Pancreas (tissue), 10 donors: ENCODE data around the gene CFAP299. TPM values are rescaled to one million over a fixed set of nuclear protein-coding genes. Genes with fewer than 3 reads are reported as not detected.

Experiments
- ATAC-seq, 4 donors: fragments of 200-7000 bp; cut with Tn5 transposase; one replicate each; pipeline versions ENCODE4 v1.8.0 to v1.9.1; 2020; ENCODE audit warnings: mild to moderate bottlenecking in 4 of 4, moderate library complexity in 4 of 4
- DNase-seq, 6 donors: peaks; one replicate each; pipeline ENCODE4 v3.0.0-alpha.2; 2020
- FAIRE-seq: peaks from 2 replicates; lab custom pipeline; 2012; peaks lifted over from hg19 to GRCh38; lab: Jason Lieb, UNC
- H3K27ac ChIP-seq, 4 donors: fragments of 200-600 bp; sonication (generic); 1 replicate in 3 of 4; 2 replicates in 1 of 4; pipeline versions ENCODE4 v1.5.0 to v1.8.0; 2020
- H3K27me3 ChIP-seq, 4 donors: fragments of 200-600 bp; one replicate each; pipeline ENCODE4 v1.8.0; 2021
- H3K36me3 ChIP-seq, 3 donors: fragments of 200-600 bp; sonication (generic) in 1 of 3; one replicate each; pipeline versions ENCODE4 v1.5.0 to v1.8.0; 2020 to 2021
- H3K4me1 ChIP-seq, 3 donors: fragments of 200-600 bp; one replicate each; pipeline ENCODE4 v1.8.0; 2021
- H3K4me3 ChIP-seq, 4 donors: fragments of 200-600 bp; sonication (generic) in 2 of 4; one replicate each; pipeline versions ENCODE4 v1.5.0 to v1.8.0; 2020 to 2021
- H3K9me3 ChIP-seq, 4 donors: fragments of 200-600 bp; one replicate each; pipeline ENCODE4 v1.8.0; 2021
- CTCF ChIP-seq, 4 donors: fragments of 200-600 bp; sonication (generic) in 3 of 4; IDR thresholded peaks; one replicate each; pipeline versions ENCODE4 v1.5.0 to v1.8.0; 2021; ENCODE audit warnings: antibody characterized with exemption in 4 of 4
- WGBS, 2 donors: extraction: QIAGEN DNeasy Blood & Tissue Kit; methylation state at CpG; one replicate each; pipeline ENCODE4 v1.1.7; 2013; 5-methylcytosine and 5-hydroxymethylcytosine counted together
- intact Hi-C, 3 donors: fragments of 100-400 bp; cut with DNase I; formaldehyde crosslinking; loops; one replicate each; pipeline versions ENCODE4 v1.11.1 to v1.14.2; 2022
- polyA plus RNA-seq, 2 donors: library from polyadenylated mRNA; stranded (reverse); fragments of 200-250 nt; gene quantifications; one replicate each; pipeline ENCODE4 v1.2.3, GENCODE V29; 2013
- total RNA-seq, 6 donors: library from RNA; stranded (reverse); fragmentation: NEBNext Ultra II Directional in 4 of 6; extraction: Animal tissue kit (Norgen Biotek cat#: 25700) in 4 of 6; gene quantifications; one replicate each; pipeline versions ENCODE4 v1.2.1 to v1.2.4, GENCODE V29; 2021 to 2023
- donor health status: healthy with polysubstance abuse.
- donor health status: DM: no; HTN: no; CAD: no; lungs with moderate emphysema.
- donor health status: DM: no; HTN: no; CAD: no.
- donor health status: control.
- donor health status: control.
- donor health status: Bipolar disorder and iron deficiency.
- donor health status: DM: yes; HTN: yes; CAD: no.
- donor health status: DM: no; HTN: no; CAD: no.
- donor health status: DM: no; HTN: no; CAD: no.
- donor health status: DM: yes; HTN: yes; CAD: no.

The CFAP299 gene
- total and polyA plus RNA-seq, 8 donors = 0.14 TPM; not detected in 7

GRCh38 chr4:80922941-80923340, 587.4 kb downstream of the CFAP299 start:
- Histone ChIP-seq H3K36me3 (no peaks in the 10 kb centered on the region), H3K27me3 (no peaks in the 10 kb centered on the region), H3K27ac (no peak overlapping the region), H3K4me1 (no peaks in the 10 kb centered on the region), H3K9me3 (no peaks in the 10 kb centered on the region), H3K4me3 (no peak overlapping the region)
- TF ChIP-seq CTCF (IDR thresholded peaks at IDR 0.05) = no peak
- DNase-seq (no peak), FAIRE-seq (no peak), ATAC-seq (no peak)
- intact Hi-C loops = no loop called here
- WGBS, 2 donors = 46 to 55% methylated on average over 2 of the region's 2 CpGs

- WGBS, 2 donors = 79 to 88% methylated on average over 1 of the region's 1 CpG
- H3K4me3 ChIP-seq = no peak overlapping the region
- no peaks in the 10 kb centered on the region for H3K9me3 ChIP-seq
- H3K27me3 ChIP-seq = no peaks in the 10 kb centered on the region
- no peak overlapping the region for H3K27ac ChIP-seq
- intact Hi-C loops = no loop called here
- TF ChIP-seq CTCF (IDR thresholded peaks at IDR 0.05) = no peak
- FAIRE-seq = no peak
- no peaks in the 10 kb centered on the region for H3K36me3 ChIP-seq
- DNase-seq = no peak
- H3K4me1 ChIP-seq = no peaks in the 10 kb centered on the region
- ATAC-seq = no peak
Measured at GRCh38 chr4:80925293-80925692, 589.8 kb downstream of the CFAP299 start.

DNA sequence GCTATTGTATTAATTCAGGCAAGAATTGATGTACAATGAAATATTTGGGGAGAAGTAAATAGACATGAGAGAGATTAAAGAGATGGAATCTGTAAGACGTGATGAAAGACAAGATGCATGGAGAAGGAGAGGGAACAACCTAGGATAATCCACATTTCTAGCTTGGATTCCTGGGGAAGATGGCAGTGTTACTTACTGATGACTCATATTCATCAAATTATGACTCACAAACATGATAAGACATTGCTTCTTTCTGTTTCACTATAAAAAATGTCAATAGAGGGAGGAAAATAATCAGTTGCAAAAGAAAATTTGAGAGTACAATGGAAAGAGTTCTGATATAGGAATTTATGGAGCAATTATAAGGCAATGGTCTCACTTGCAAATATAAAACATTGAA, 590.9 kb downstream of the CFAP299 start:
- Histone ChIP-seq H3K27ac (no peak overlapping the region), H3K9me3 (no peaks in the 10 kb centered on the region), H3K36me3 (no peaks in the 10 kb centered on the region), H3K27me3 (no peaks in the 10 kb centered on the region), H3K4me1 (no peaks in the 10 kb centered on the region), H3K4me3 (no peak overlapping the region)
- FAIRE-seq (no peak), DNase-seq (no peak), ATAC-seq (no peak)
- 37 to 64% methylated on average over 1 of the region's 1 CpG for WGBS, 2 donors
- no peak for TF ChIP-seq CTCF (IDR thresholded peaks at IDR 0.05)
- intact Hi-C loops = no loop called here

DNA sequence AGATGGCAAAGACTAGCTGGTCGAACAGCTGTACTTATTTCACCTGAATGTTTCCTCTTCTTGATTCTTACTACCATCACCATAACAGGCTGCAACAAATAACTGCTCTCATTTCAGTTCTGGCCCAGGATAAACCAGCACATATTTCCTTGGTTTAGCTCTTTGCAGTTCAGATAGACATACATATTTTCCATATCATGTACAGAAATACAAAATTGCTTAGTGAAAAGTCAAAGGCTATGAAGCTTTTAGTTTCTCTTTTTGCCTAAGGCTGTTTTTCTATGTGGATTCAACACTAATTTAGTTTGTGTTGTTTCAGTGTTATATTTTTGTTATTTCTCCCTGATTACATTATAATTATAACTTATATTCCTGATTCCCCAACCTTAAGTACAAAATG, 591.4 kb downstream of the CFAP299 start:
- 35 to 44% methylated on average over 1 of the region's 1 CpG for WGBS, 2 donors
- Histone ChIP-seq H3K4me1 (no peaks in the 10 kb centered on the region), H3K36me3 (no peaks in the 10 kb centered on the region), H3K27me3 (no peaks in the 10 kb centered on the region), H3K4me3 (no peak overlapping the region), H3K9me3 (no peaks in the 10 kb centered on the region), H3K27ac (no peak overlapping the region)
- no peak for ATAC-seq
- no peak for FAIRE-seq
- DNase-seq = no peak
- intact Hi-C loops = no loop called here
- TF ChIP-seq CTCF (IDR thresholded peaks at IDR 0.05) = no peak

- no peaks in the 10 kb centered on the region for H3K27me3 ChIP-seq
- no peak for ATAC-seq
- WGBS, 2 donors = 61 to 68% methylated on average over 3 of the region's 3 CpGs
- H3K27ac ChIP-seq = no peak overlapping the region
- TF ChIP-seq CTCF (IDR thresholded peaks at IDR 0.05) = no peak
- no peak overlapping the region for H3K4me3 ChIP-seq
- FAIRE-seq = no peak
- DNase-seq = no peak
- no peaks in the 10 kb centered on the region for H3K4me1 ChIP-seq
- no peaks in the 10 kb centered on the region for H3K36me3 ChIP-seq
- no peaks in the 10 kb centered on the region for H3K9me3 ChIP-seq
- intact Hi-C loops = no loop called here
Measured at GRCh38 chr4:80927420-80927819, 591.9 kb downstream of the CFAP299 start.
